Neural crest cell (in vitro differentiated cells): ENCODE measurements around the gene SCUBE1. TPM values are rescaled to one million over a fixed set of nuclear protein-coding genes. Genes with fewer than 3 reads are reported as not detected.

ENCODE experiments used
- DNase-seq: peaks from one replicate; pipeline ENCODE4 v3.0.0; 2021; ENCODE audit warnings: low read depth, mixed read lengths, low spot score
- H3K27ac Mint-ChIP-seq: one replicate; pipeline ENCODE4 v1.8.0; 2021; ENCODE audit warnings: mild to moderate bottlenecking, mixed read lengths; ENCODE audit not compliant: unreplicated experiment
- H3K27me3 Mint-ChIP-seq: 2 replicates; pipeline ENCODE4 v1.8.0; 2021; ENCODE audit warnings: low read depth, mild to moderate bottlenecking, mixed read lengths
- H3K36me3 Mint-ChIP-seq: 2 replicates; pipeline ENCODE4 v1.8.0; 2021; ENCODE audit warnings: low read depth, mild to moderate bottlenecking, mixed read lengths
- H3K4me1 Mint-ChIP-seq: 2 replicates; pipeline ENCODE4 v1.8.0; 2021; ENCODE audit warnings: mixed read lengths
- H3K4me3 Mint-ChIP-seq: one replicate; pipeline ENCODE4 v1.8.0; 2021; ENCODE audit warnings: mild to moderate bottlenecking, mixed read lengths
- H3K9me3 Mint-ChIP-seq: 2 replicates; pipeline ENCODE4 v1.8.0; 2021; ENCODE audit warnings: mixed read lengths
- total RNA-seq: library from RNA; stranded (reverse); gene quantifications from 2 replicates; pipeline ENCODE4 v1.2.1, GENCODE V29; 2021
- TF ChIP-seq, protein P1 (sequence below): fragments of 200-600 bp; sonication (generic); conservative IDR thresholded peaks from 2 replicates; pipeline ENCODE4 v1.5.0; 2021; ENCODE audit warnings: antibody characterized with exemption, mild to moderate bottlenecking

Gene SCUBE1
- total RNA-seq, 1 donor from 2014 or later: 12.1 TPM

DNA sequence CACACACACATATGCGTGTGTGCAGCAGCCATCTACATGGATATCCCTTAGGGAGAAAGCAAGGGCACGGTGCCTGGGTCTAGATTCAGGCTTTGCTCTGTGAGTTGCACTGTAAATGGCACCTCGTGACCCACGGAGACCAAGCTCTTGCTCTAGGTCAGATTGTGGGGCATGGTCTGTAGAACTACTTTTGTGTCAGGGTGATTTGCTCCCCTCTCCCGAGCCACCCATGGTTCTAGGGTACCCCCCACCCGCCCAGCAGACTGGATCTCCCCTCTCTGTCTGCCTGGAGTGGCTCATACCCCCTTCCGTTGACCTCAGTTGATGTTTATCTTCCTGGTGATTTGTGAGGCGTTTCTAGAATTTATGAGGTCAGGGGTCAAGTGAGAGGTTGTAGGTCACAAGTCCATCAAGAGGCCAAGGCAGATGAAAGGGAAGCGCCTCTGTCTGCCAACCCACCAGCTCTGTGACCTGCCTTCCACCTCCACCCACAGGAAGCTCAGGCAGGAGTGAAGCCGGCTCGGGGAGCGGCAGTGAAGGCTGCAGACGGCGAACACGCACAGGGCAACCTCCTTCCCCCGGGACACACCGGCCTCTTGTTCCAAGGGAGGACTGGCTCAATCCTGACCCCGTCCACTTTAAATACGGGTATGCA lies 80.1 kb downstream of the SCUBE1 start:
- no peak overlapping the region for H3K4me3 Mint-ChIP-seq
- no peaks in the 10 kb centered on the region for H3K36me3 Mint-ChIP-seq
- peaks cover 32% of the 10 kb centered on the region for H3K27me3 Mint-ChIP-seq
- H3K4me1 Mint-ChIP-seq: peaks cover 24% of the 10 kb centered on the region
- DNase-seq: peak; percentile 23
- H3K27ac Mint-ChIP-seq: no peak overlapping the region
- TF ChIP-seq, protein P1, sequence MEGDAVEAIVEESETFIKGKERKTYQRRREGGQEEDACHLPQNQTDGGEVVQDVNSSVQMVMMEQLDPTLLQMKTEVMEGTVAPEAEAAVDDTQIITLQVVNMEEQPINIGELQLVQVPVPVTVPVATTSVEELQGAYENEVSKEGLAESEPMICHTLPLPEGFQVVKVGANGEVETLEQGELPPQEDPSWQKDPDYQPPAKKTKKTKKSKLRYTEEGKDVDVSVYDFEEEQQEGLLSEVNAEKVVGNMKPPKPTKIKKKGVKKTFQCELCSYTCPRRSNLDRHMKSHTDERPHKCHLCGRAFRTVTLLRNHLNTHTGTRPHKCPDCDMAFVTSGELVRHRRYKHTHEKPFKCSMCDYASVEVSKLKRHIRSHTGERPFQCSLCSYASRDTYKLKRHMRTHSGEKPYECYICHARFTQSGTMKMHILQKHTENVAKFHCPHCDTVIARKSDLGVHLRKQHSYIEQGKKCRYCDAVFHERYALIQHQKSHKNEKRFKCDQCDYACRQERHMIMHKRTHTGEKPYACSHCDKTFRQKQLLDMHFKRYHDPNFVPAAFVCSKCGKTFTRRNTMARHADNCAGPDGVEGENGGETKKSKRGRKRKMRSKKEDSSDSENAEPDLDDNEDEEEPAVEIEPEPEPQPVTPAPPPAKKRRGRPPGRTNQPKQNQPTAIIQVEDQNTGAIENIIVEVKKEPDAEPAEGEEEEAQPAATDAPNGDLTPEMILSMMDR: no peak
- H3K9me3 Mint-ChIP-seq: no peaks in the 10 kb centered on the region

DNA sequence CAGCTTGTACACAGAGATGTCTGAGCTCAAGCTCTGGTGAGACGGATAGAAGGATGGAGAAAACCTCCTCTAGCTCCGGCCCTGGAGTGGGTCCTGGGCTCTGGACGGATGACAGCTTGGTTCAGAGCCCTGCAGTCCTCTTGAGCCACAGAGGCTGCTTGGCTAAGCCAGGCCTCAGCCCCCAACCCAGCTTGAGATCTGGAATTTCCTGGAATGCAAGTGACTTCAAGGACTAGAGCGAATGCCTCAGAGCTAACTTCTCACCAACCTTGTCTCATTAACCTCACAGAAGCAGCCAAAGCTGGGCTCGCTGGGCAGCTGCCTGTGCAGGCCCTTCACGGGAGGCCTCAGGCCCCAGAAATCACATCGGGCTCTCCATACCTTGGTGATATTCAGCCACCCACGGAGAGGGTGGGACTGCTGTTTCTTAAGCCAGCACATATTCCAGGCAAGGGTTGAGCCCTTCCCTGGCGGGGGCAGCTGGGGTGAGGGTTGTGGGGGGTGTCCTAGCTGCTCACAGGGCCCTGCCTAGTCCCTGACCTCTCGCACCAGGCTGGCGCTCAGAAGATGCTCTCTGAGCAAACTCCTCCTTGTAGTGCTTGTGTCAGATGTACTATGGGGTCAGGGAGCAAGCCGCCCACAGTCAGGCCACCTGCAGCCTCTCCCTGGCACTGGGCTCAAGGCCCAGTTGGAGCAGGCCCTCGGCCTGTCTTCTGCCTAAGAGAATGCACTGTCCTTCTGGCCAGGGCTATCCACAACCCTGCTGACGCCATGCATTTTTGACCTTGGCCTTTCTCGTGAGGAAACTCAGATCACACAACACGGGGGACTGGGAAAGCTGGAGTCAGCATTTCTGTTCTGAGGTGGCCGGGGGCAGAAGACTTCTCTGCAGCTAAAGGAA lies 82.6 kb downstream of the SCUBE1 start:
- no peak for DNase-seq
- no peak overlapping the region for H3K4me3 Mint-ChIP-seq
- no peaks in the 10 kb centered on the region for H3K36me3 Mint-ChIP-seq
- H3K27ac Mint-ChIP-seq: no peak overlapping the region
- peaks cover 23% of the 10 kb centered on the region for H3K27me3 Mint-ChIP-seq
- TF ChIP-seq, protein P1: no peak
- H3K4me1 Mint-ChIP-seq: peaks cover 24% of the 10 kb centered on the region
- H3K9me3 Mint-ChIP-seq: no peaks in the 10 kb centered on the region

DNA sequence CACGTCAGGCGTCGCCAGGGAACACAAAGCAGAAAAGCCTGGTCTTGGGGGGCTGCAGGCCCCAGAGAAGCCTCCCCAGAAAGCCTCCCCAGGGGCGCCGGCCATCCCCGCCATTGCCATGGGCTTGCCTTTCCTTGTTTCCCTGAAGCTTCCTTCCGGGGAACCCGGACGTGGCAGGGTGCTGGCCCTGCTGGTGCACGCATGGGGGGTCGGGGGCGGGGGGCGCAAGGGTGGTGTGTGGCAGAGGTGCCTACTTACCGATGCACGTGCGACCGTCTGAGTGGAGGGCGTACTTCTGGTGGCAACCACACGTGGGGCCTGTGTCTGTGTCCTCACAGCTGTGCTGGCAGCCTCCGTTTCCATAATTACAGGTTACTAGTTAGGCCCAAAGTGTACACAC lies 85.2 kb downstream of the SCUBE1 start:
- TF ChIP-seq, protein P1: no peak
- Mint-ChIP-seq H3K27ac (no peak overlapping the region), H3K9me3 (no peaks in the 10 kb centered on the region), H3K36me3 (no peaks in the 10 kb centered on the region), H3K27me3 (peaks cover 4% of the 10 kb centered on the region), H3K4me1 (peaks cover 6% of the 10 kb centered on the region), H3K4me3 (no peak overlapping the region)
- no peak for DNase-seq

DNA sequence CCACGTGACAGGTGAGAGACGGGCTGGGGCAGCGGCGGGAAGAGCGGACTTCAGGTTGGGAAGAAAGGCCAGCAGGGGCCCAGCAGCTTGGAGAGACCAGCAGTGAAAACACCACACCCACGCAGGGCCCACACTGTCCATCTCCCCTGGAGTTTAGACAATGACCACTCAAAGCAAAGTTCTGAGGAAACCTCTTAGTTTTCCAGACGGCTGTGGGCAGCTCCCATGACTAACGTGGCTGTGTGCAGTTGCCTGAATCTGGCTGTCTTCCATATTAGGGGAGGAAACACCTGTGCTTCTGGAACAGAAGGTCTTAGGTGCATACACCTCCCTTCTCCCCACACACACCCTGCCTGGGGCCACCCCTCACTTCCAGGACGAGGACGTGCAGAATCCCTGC lies 85.6 kb downstream of the SCUBE1 start:
- peaks cover 4% of the 10 kb centered on the region for H3K27me3 Mint-ChIP-seq
- TF ChIP-seq, protein P1: no peak
- no peaks in the 10 kb centered on the region for H3K9me3 Mint-ChIP-seq
- H3K4me3 Mint-ChIP-seq: no peak overlapping the region
- no peak for DNase-seq
- H3K4me1 Mint-ChIP-seq: peaks cover 2% of the 10 kb centered on the region
- H3K36me3 Mint-ChIP-seq: no peaks in the 10 kb centered on the region
- no peak overlapping the region for H3K27ac Mint-ChIP-seq

DNA sequence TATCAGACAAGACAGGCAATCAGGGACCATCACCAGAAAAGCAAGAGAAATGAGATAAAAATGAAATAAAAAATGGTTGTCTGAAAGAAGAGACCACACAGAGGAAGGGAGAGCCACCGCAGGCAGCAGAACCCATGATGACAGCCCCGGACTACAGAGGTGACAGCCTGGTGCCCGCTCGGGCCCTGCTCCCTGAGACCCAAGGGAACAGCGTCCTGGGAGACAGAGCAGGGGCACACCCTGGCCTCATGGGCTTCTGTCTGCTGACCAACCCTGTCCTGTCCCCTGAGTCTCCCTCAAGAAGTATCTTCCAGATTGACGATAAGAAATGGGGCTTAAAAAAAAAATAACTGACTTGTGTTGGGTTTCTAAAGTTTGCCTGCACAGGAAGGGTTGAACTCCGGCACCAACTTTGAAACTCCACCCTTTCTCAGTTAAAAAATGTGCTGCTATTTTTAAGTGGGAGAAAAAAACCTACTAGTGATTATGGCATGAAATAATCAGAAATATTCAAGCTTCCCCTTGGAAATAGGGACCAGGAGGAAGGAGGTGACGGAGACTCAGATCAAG lies 86.1 kb downstream of the SCUBE1 start:
- no peaks in the 10 kb centered on the region for H3K4me1 Mint-ChIP-seq
- H3K27me3 Mint-ChIP-seq: peaks cover 4% of the 10 kb centered on the region
- no peaks in the 10 kb centered on the region for H3K9me3 Mint-ChIP-seq
- H3K36me3 Mint-ChIP-seq: no peaks in the 10 kb centered on the region
- H3K27ac Mint-ChIP-seq: no peak overlapping the region
- TF ChIP-seq, protein P1: no peak
- no peak for DNase-seq
- no peak overlapping the region for H3K4me3 Mint-ChIP-seq
